ENCODE results near the gene MSI2.

The MSI2 gene

DNA sequence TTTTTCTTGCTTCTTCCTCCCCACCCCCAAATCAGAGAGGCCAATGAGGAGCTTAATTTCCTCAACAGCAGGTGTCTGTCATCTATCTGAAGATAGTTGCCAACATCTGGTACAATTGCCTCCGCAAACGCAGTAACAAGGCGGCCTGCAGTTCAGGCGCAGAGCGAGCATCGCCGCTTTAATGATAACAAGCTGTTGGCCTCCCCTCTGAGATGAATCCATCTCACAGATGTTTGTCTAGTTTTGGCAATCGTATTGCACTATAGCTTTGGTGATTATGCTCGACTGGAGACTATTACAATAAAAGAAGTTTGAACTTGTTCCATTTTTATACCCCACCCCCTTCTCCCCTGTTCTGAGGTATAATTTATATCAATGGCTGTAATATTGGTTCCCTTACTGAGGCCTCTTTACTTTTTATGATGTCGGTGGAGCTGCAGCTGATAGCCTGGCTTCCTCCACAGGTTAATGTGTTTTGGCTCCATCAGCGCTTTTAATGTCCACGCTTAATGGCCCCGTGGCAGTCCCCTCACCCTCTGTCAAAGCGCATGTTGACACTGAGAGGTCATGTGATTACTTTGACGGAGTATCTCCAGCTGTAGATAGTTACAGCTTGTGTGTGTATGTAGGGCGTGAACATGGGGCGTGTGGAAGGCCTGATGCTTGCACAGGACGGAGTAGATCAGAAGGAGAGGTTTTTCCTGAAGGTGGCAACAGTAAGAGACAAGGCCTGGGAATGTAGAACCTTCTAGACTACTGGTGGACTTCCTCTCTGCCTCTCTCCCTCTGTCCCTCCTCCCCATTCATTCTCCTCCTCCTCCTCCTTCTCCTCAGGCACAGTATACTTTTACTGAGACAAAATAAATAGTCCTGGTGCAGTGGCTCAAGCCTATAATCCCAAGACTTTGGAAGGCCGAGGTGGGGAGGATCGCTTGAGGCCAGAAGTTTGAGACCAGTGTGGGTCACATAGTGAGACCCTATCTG lies 164.7 kb downstream of the MSI2 start:
- DNase-seq = no peak

GRCh38 chr17:57422574-57423164 lies 166.3 kb downstream of the MSI2 start:
- no peak for DNase-seq

DNA sequence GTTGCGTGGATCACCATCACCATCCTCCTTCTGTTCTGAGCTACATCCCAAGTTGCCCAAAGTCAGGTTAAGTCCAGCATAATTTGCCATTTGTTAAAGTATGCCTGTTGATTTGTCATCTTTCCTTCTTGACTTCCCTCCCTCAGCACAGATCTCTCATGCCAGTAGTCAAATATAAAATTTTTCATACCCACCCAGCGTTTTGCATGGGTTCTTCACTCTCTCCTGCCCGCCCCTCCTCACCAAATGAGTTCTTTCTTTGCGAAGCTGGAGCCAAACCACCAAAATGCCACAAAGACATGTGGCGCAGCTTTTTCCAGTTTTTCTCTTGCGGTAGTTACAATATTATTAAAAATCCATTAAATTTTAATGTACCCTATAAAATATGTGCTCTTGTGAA lies 167.2 kb downstream of the MSI2 start:
- no peak for DNase-seq

DNA sequence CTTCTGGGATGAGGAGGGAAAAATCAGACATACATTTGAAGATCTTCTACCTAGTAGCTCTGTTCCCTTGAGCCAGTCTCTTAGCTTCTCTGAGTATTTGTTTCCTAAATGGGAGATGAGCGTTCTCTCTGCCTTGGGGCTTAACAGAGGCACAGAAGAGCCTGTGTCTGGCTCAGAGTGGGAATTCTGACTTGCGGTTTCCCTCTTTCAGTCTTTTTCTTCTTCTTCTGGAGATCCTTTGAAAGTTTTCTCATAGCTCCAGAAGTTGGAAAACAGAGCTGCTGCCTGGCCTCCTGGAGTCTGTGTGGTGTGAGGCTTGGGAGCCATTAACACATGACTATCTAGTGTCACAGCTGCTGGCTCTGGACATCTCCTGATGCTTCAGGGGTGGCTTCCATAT lies 167.9 kb downstream of the MSI2 start:
- DNase-seq = no peak

GRCh38 chr17:57424777-57425188 lies 168.5 kb downstream of the MSI2 start:
- DNase-seq = no peak

GRCh38 chr17:57425431-57425830 lies 169.1 kb downstream of the MSI2 start:
- no peak for DNase-seq

- no peak for DNase-seq
Observed at GRCh38 chr17:57425903-57426880, 169.9 kb downstream of the MSI2 start.

GRCh38 chr17:57429966-57430365 lies 173.6 kb downstream of the MSI2 start:
- DNase-seq = no peak

- DNase-seq = no peak
Observed at GRCh38 chr17:57431415-57431814, 175.1 kb downstream of the MSI2 start.

DNA sequence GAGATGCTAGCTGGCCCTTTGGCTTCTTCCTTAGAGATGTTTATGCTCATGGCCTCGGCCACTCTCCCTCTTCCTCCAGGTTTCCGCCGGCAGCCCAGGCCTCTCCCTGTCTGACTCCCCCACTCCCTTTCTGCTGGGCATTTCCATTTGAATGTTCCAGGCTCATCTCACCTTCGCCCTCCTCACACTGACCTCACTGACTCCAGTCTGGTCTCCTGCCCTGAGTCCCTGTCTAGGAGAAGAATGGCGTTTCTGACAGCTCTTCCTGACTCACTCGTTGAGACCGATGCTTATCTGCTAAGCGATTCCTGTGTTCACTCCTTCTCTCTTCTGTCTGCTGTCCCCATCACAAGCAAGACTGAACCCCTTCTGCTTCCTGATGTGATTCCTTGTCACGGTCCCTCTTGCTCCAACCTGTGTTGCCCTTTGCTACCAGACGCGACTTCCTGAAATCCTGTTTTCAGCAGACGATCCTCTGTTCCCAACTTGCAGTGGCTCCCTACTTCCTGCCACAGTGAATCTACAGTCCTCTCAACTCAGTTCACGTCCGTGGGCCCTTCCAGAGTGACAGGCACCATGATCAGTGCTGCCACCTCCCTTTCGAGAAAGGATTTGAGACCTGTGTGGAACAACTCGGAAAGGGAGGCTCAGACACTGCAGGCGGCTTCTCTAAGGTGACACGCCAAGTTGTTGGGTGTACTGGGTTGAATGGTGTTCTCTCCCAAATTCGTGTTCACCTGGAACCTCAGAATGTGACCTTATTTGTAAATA lies 176.4 kb downstream of the MSI2 start:
- no peak for DNase-seq

DNA sequence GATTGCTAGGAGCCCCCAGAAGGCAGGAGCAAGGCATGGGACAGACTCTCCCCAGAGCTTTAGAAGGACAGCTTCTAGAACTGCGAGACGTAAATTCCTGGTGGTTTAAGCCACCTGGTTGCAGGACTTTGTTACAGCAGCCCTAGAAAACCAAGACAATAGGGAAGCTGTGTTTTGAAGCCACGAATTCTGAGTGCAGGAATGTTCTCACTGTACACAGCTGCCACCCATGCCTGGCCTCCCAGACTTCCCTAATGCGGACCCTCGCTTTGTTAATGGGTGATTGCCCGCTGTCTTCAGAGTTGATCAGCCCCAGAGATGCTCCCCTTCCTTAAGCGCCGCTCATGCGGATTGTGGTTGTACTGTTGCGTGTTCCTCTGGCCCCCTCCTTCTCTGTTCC lies 177.1 kb downstream of the MSI2 start:
- no peak for DNase-seq

DNA sequence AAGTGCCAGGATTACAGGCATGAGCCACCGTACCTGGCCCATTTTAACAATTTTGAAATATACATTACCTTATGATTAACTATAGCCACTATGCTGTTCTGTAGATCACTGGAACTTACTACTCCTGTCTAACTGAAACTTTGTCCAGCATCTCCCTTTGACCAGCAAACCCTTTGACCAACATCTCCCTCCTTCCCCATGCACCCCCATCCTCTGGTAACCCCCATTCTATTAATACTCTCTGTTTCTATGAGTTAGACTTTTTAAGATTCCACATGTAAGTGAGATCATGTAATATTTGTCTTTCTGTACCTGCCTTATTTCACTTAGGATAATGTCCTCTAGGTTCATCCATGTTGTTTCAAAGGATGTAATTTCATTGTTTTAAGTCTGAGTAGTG lies 178.0 kb downstream of the MSI2 start:
- DNase-seq = no peak

- no peak for DNase-seq
Observed at GRCh38 chr17:57436565-57436964, 180.2 kb downstream of the MSI2 start.

- DNase-seq = no peak
Observed at GRCh38 chr17:57438066-57438731, 181.9 kb downstream of the MSI2 start.

DNA sequence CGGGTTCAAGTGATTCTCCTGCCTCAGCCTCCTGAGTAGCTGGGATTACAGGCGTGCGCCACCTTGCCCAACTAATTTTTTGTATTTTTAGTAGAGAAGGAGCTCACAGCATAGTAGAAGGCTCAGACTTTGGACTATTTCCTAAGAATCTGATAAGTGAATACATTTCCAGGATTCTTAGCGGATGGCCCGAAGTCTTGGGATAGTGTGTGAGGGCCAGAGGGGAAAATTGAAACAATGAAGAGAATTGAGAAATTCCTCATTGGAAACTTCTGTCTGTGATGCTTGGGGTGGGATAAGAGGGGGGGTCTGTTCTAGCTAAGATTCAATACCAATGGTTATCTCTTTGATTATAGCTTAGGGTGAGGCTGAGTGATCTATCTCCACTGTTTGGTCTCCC lies 183.3 kb downstream of the MSI2 start:
- no peak for DNase-seq

DNA sequence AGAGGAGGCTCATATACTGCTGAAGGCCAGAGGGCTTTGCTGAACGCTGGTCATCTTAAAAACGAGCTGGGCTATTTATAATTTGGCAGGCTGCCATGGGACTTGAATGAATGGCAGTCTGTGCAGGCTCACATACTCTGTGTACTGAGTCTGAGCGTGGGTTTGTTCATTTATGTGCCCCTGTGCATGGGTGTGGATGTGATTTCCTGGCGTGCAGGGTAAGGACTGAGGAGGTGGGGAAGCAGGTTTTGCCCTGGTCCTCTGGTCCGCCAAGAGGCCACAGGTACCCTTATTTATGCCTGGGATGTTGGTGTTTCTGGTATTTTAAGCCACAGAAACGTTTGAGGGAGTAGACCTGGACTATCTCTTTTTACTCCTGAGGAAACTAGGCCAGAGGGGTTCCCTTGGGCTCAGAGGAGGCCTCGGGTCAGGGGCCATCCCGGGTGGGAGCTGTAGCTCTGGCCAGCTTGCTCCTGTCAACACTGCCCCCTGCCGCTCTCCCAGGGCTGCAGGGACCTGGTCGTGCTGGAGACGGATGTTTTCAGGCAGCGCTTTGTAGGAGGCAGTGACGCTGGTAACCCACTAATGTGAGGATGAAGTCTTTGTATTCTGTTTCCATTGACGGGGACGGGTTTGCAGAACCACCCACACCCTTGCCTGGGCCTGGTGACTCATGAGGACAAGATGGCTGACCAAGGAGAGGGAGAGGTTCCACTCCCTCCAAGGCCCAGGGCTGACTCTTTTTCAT lies 184.4 kb downstream of the MSI2 start:
- peak; percentile 63 for DNase-seq

DNA sequence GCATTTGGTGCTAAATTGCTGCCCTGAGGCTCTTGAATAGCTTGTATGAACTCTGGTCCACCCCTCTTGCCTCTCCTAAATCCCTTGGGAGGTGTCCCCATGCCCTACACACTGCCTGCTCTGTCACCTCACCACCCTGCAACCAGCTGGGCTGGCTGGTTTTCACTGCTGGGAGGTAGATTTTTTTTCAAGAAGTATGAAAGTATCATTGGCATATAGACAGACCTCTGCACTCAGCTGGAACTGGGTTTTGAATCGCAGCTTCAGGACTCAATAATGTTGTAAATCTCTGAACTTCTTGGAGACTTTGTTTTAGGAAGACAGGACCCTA lies 184.9 kb downstream of the MSI2 start:
- no peak for DNase-seq

- DNase-seq = no peak
Observed at GRCh38 chr17:57442401-57442823, 186.1 kb downstream of the MSI2 start.

GRCh38 chr17:57442914-57443571 lies 186.7 kb downstream of the MSI2 start:
- DNase-seq = peak; percentile 53

DNA sequence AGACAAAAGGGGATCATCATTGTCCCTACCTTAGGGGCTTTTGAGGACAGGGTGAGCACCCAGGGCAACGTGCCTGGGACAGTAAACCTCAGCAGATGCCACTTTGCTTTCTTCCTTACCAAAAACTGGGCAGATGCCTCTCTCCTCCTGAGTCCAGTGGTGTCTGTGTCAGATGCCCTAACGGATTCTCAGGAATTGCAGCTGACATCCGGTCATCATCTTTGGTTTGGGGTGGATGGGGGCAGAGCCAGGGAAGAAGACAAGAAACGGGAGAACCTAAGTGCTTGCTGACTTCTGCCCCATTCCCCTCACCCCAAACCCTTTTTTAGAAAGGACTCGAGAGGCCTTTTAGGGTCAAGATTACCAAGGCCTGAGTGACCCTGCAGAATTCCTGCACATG lies 187.5 kb downstream of the MSI2 start:
- no peak for DNase-seq

All from CD4-positive, alpha-beta T cell treated with Interleukin-15 for 1 hour (primary cell).